Measurements from ENCODE around the gene DIPK1C.

GRCh38 chr18:74395006-74395405 is 62.1 kb downstream of the DIPK1C start:
- TF ChIP-seq, protein P1, sequence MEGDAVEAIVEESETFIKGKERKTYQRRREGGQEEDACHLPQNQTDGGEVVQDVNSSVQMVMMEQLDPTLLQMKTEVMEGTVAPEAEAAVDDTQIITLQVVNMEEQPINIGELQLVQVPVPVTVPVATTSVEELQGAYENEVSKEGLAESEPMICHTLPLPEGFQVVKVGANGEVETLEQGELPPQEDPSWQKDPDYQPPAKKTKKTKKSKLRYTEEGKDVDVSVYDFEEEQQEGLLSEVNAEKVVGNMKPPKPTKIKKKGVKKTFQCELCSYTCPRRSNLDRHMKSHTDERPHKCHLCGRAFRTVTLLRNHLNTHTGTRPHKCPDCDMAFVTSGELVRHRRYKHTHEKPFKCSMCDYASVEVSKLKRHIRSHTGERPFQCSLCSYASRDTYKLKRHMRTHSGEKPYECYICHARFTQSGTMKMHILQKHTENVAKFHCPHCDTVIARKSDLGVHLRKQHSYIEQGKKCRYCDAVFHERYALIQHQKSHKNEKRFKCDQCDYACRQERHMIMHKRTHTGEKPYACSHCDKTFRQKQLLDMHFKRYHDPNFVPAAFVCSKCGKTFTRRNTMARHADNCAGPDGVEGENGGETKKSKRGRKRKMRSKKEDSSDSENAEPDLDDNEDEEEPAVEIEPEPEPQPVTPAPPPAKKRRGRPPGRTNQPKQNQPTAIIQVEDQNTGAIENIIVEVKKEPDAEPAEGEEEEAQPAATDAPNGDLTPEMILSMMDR (IDR thresholded peaks at IDR 0.05), result no peak
- TF ChIP-seq PHF8 (IDR thresholded peaks at IDR 0.05; ENCODE audit: borderline replicate concordance, low read depth) (no peak), NR3C1 (IDR thresholded peaks at IDR 0.05) (no peak), MAX (IDR thresholded peaks at IDR 0.05) (no peak), POLR2A (IDR thresholded peaks at IDR 0.05; ENCODE audit: low read length) (no peak), POLR2AphosphoS2 (conservative IDR thresholded peaks at IDR 0.05; ENCODE audit: low read length) (no peak), FOXS1 (CRISPR knock-in tag; IDR thresholded peaks at IDR 0.05) (no peak)
